HK-2 (cell line): ENCODE data around the gene SPRYD7.
"Not testable (repeated sequence)": the region's sequence is repeated elsewhere in the genome, so short reads cannot be mapped to it uniquely, and the experiment has no call there.

ENCODE experiments used
- DNase-seq: peaks from one replicate; pipeline ENCODE4 v3.0.0-alpha.2; 2018; ENCODE audit not compliant: unreplicated experiment

Gene SPRYD7

GRCh38 chr13:49932868-49933267 is 3.3 kb downstream of the SPRYD7 start:
- no peak for DNase-seq

- DNase-seq, result no peak
Measured at GRCh38 chr13:49932066-49932465, 4.1 kb downstream of the SPRYD7 start.

GRCh38 chr13:49927755-49928154 is 8.4 kb downstream of the SPRYD7 start:
- no peak for DNase-seq

- no peak for DNase-seq
Measured at GRCh38 chr13:49925881-49926418, 10.2 kb downstream of the SPRYD7 start.

GRCh38 chr13:49922301-49922700 is 13.8 kb downstream of the SPRYD7 start:
- no peak for DNase-seq

- DNase-seq, result not testable (repeated sequence)
Measured at GRCh38 chr13:49920969-49921368, 15.2 kb downstream of the SPRYD7 start.

GRCh38 chr13:49918106-49918505 is 18.0 kb downstream of the SPRYD7 start:
- not testable (repeated sequence) for DNase-seq

- no peak for DNase-seq
Measured at GRCh38 chr13:49914947-49915346, 21.2 kb downstream of the SPRYD7 start.

- no peak for DNase-seq
Measured at GRCh38 chr13:49908637-49909036, 27.5 kb downstream of the SPRYD7 start.

GRCh38 chr13:49904729-49905456 is 31.2 kb downstream of the SPRYD7 start:
- DNase-seq, result no peak

- DNase-seq, result no peak
Measured at GRCh38 chr13:49898792-49899191, 37.3 kb downstream of the SPRYD7 start.

GRCh38 chr13:49897713-49898112 is 38.4 kb downstream of the SPRYD7 start:
- no peak for DNase-seq

GRCh38 chr13:49895826-49896225 is 40.3 kb downstream of the SPRYD7 start:
- DNase-seq, result no peak

- DNase-seq, result no peak
Measured at GRCh38 chr13:49893591-49893990, 42.5 kb downstream of the SPRYD7 start.

- DNase-seq, result no peak
Measured at GRCh38 chr13:49890376-49890775, 45.8 kb downstream of the SPRYD7 start.

- DNase-seq, result no peak
Measured at GRCh38 chr13:49878682-49879081, 57.5 kb downstream of the SPRYD7 start.

GRCh38 chr13:49877629-49878218 is 58.4 kb downstream of the SPRYD7 start:
- DNase-seq, result no peak

- DNase-seq, result no peak
Measured at GRCh38 chr13:49874430-49874829, 61.7 kb downstream of the SPRYD7 start.

- DNase-seq, result no peak
Measured at GRCh38 chr13:49869519-49869918, 66.6 kb downstream of the SPRYD7 start.

- DNase-seq, result no peak
Measured at GRCh38 chr13:49867834-49868233, 68.3 kb downstream of the SPRYD7 start.

GRCh38 chr13:49865218-49865617 is 70.9 kb downstream of the SPRYD7 start:
- no peak for DNase-seq

GRCh38 chr13:49864509-49864908 is 71.6 kb downstream of the SPRYD7 start:
- no peak for DNase-seq
